GM19043 (cell line): ENCODE measurements around the gene STARD3NL.
"Not testable (repeated sequence)": the region's sequence is repeated elsewhere in the genome, so short reads cannot be mapped to it uniquely, and the experiment has no call there.

Experiments
- ATAC-seq: cut with Tn5 transposase; IDR thresholded peaks from one replicate; pipeline ENCODE4 v1.9.1; 2021; ENCODE audit warnings: low read depth; ENCODE audit not compliant: unreplicated experiment

STARD3NL gene

DNA sequence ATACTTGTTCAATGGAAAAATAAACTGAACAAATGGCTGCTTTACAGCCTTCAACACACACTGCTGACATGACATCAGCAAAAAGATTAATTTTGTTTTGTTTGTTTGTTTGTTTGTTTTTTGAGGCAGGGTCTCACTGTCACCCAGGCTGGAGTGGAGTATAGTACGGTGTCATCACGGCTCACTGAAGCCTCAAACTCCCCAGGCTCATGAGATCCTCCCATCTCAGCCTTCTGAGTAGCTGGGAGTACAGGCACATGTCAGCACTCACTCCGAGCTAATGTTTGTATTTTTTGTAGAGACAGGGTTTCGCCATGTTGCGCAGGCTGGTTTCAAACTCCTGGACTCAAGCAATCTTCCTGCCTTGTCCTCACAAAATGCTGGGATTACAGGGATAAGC lies 84.5 kb downstream of the STARD3NL start:
- no peak for ATAC-seq

- not testable (repeated sequence) for ATAC-seq
Measured at GRCh38 chr7:38263274-38263673, 85.2 kb downstream of the STARD3NL start.

DNA sequence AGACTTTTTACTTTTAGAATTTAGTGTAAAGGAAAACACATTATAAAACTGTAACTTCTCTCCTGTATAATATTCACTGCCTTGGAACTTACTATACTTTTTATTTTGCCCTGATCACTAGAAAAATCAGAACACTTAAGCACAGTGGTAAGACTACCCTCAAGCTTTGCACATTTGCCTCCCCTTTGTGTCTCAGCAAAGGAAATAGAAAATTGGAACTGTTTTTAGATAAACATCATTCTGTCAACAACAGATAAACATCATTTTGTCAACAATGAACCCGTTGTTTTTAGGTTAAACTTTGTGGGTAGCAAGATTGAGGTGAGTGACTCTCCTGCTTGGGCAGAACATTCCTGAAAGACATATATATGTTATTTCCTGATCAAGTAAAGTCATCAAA lies 86.6 kb downstream of the STARD3NL start:
- ATAC-seq: not testable (repeated sequence)

- ATAC-seq: peak; percentile 70
Measured at GRCh38 chr7:38265958-38266357, 87.9 kb downstream of the STARD3NL start.

DNA sequence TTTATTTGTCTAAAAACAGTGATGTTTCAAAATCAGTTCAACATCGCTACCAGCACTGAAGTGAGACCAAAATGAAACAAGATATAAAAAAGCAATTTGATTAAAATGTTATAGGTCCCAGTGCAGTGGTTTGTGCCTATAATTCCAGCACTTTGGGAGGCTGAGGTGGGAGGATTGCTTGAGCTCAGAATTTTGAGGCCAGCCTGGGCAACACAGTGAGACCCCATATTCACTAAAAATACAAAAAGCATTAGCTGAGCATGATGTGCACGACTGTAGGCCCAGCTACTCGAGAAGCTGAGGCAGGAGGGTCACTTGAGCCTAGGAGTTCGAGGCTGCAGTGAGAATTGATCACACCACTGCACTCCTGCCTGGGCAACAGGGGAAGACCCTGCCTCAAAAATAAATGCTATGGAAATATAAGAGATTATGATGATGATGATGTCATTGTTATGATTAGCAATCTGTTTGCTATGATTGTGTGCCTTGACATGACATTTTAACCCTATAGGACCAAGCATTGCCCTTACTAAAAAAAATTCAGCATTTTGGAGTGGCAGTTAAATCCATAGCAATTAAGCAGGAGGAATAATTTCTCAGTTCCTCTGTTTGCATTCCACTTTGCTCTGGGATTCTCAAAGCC lies 91.8 kb downstream of the STARD3NL start:
- ATAC-seq: not testable (repeated sequence)

DNA sequence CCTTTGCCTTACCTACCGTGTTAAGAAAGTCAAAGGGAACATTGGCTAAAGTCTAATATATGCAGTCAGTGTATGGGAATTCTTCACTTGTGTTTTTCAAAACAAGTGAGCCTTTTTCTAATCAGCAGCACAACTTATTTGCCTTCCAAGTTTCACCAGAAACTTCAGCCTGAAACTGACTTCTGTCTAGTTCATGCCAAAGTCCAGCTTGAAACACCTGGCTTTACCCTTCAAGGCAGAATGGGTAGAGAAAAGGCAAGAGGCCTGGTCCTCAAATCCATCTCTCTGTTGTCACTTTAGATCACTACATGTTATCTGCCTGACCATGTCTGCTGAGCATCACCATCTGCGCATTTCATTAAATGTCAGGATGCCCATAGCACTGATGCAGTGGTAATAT lies 92.4 kb downstream of the STARD3NL start:
- ATAC-seq: not testable (repeated sequence)

- ATAC-seq: no peak
Measured at GRCh38 chr7:38273286-38273995, 95.4 kb downstream of the STARD3NL start, which contains the start of gene TARP. TSS of gene TARP (minus strand) at chr7:38273636.

GRCh38 chr7:38274486-38274885 lies 96.4 kb downstream of the STARD3NL start:
- ATAC-seq: no peak

- ATAC-seq: no peak
Measured at GRCh38 chr7:38274927-38275620, 97.0 kb downstream of the STARD3NL start.

DNA sequence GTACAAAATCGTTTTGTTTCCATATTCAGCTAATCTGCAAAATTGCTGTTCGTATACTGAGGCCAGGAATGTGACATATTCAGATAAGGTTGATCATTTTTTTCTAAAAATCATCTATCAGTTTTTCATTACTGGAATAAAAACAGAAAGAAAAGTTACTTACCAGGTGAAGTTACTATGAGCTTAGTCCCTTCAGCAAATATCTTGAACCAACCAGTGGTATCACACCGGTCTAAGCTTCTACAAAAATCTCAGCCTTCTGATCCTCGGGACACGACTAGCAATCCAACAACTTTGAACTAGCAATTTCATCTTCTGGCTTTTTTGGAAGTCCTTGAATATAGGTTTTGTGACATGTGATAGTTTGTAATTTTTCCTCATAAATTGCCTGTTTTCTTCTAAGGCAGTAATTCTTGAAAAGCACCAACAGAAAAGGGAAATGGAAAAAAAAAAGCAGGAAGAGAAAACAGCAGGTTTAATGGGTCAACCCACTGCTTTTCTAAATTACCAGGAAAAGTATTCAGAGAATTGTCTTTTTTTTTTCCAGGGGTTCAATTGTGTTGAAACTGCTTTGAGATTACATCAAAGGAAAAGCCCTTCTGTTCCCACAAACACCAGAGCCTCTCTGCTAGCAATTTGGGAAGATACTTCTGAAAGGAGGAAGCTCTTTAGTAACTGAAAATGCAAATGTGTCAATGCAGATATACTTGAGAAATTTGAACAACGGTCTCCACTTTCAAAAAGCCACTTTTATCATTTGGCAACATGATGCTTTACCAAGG lies 98.2 kb downstream of the STARD3NL start:
- ATAC-seq: no peak

DNA sequence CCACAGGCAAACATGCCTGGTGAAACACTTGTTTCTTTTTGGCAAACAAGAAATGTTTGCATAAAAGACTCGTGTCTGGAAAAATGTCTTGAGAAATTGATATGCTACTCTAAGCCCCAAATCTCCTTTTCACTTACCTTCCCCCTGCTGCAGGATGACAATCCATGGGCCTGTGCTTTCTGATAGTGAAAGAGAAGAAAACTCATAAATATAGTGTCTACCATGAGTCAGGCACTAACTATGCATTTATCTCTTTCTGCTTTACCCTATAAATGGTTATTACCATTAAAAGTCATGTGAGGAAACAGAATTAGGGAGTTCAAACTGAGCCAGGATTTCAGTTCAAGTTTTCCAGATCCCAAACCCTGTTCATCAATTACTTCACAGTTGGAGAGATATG lies 102.0 kb downstream of the STARD3NL start:
- ATAC-seq: no peak
